OCI-LY7 (cell line): Measurements from ENCODE around the gene KLHDC8A. TPM values are rescaled to one million over a fixed set of nuclear protein-coding genes. Genes with fewer than 3 reads are reported as not detected.

Experiments
- BruUV-seq: library from RNA; stranded (reverse); fragments of 400-500 nt; replicated peaks from 2 replicates; lab custom pipeline; 2021; lab: Mats Ljungman, UMichigan
- CTCF ChIA-PET: fragments of 300-600 bp; sonication (Branson Sonifier 250); formaldehyde crosslinking; loops from one replicate; lab custom pipeline; 2022; ENCODE audit warnings: antibody characterized with exemption; ENCODE audit not compliant: unreplicated experiment; lab: Charles Lee
- POLR2A ChIA-PET: fragments of 300-600 bp; sonication (Branson Sonifier 250); formaldehyde crosslinking; loops from one replicate; lab custom pipeline; 2022; ENCODE audit warnings: antibody characterized with exemption; lab: Charles Lee
- DNase-seq: peaks from one replicate; pipeline ENCODE4 v3.0.0-alpha.2; 2015; ENCODE audit warnings: low spot score
- H2AFZ ChIP-seq: fragments of 200-600 bp; sonication (generic), shearing (Covaris generic); 2 replicates; pipeline ENCODE4 v1.6.1; 2014; ENCODE audit warnings: mild to moderate bottlenecking, antibody characterized with exemption, low read length, moderate library complexity
- H3K27ac ChIP-seq: fragments of 200-600 bp; sonication (generic); 2 replicates; pipeline ENCODE4 v1.5.1; 2014; ENCODE audit warnings: mixed run types, low read depth, mild to moderate bottlenecking, moderate library complexity, low read length, inconsistent platforms; ENCODE audit not compliant: poor library complexity, severe bottlenecking
- H3K36me3 ChIP-seq: fragments of 200-600 bp; sonication (generic); 2 replicates; pipeline ENCODE4 v1.6.1; 2014; ENCODE audit warnings: mild to moderate bottlenecking, antibody characterized with exemption, low read length, moderate library complexity, mixed read lengths; ENCODE audit not compliant: insufficient read depth
- H3K4me1 ChIP-seq: fragments of 200-600 bp; sonication (generic); 2 replicates; pipeline ENCODE4 v1.5.1; 2014; ENCODE audit warnings: mild to moderate bottlenecking, low read length; ENCODE audit not compliant: insufficient read depth, poor library complexity, severe bottlenecking
- H3K4me2 ChIP-seq: fragments of 200-600 bp; sonication (generic); 2 replicates; pipeline ENCODE4 v1.6.1; 2014; ENCODE audit warnings: mild to moderate bottlenecking, low read length
- H3K4me3 ChIP-seq: fragments of 200-600 bp; sonication (generic); 2 replicates; pipeline ENCODE4 v1.5.1; 2014; ENCODE audit warnings: mild to moderate bottlenecking, low read depth, low read length; ENCODE audit not compliant: poor library complexity, severe bottlenecking
- H3K79me2 ChIP-seq: fragments of 200-600 bp; sonication (generic); 2 replicates; pipeline ENCODE4 v1.6.1; 2016; ENCODE audit warnings: low read depth, mild to moderate bottlenecking, low read length, moderate library complexity, mixed read lengths; ENCODE audit not compliant: insufficient read depth
- H3K9me2 ChIP-seq: fragments of 200-600 bp; sonication (generic); 2 replicates; pipeline ENCODE4 v1.6.1; 2016; ENCODE audit warnings: mild to moderate bottlenecking, low read length, mixed read lengths; ENCODE audit not compliant: insufficient read depth
- H3K9me3 ChIP-seq: fragments of 200-600 bp; sonication (generic); 2 replicates; pipeline ENCODE4 v1.6.1; 2014; ENCODE audit warnings: mild to moderate bottlenecking, mixed run types, low read length, mixed read lengths
- H4K20me1 ChIP-seq: fragments of 200-600 bp; sonication (generic); 2 replicates; pipeline ENCODE4 v1.6.1; 2014; ENCODE audit warnings: mild to moderate bottlenecking, antibody characterized with exemption, low read length, moderate library complexity, mixed read lengths; ENCODE audit not compliant: insufficient read depth
- CTCF ChIP-seq: fragments of 200-600 bp; sonication (generic); conservative IDR thresholded peaks from 2 replicates; pipeline ENCODE4 v1.5.1; 2014; ENCODE audit warnings: mild to moderate bottlenecking, antibody characterized with exemption, low read length, moderate library complexity, mixed read lengths
- EZH2phosphoT487 ChIP-seq: fragments of 200-600 bp; sonication (generic); IDR thresholded peaks from 2 replicates; pipeline ENCODE4 v1.6.1; 2018; ENCODE audit warnings: low read depth, borderline replicate concordance, mild to moderate bottlenecking, mixed run types, antibody characterized with exemption, low read length, moderate library complexity, mixed read lengths
- intact Hi-C: fragments of 100-400 bp; cut with micrococcal nuclease; formaldehyde crosslinking; loops from one replicate; pipeline ENCODE4 v1.10.0; 2022; ENCODE audit not compliant: unreplicated experiment
- total RNA-seq, 2 experiments: library from RNA; depleted of rRNA in 1 of 2; stranded (reverse); fragments of >200 nt in 1 of 2; shearing (Covaris generic) in 1 of 2; gene quantifications; 2 replicates each; pipeline ENCODE4 v1.2.3, GENCODE V29; 2014 to 2022

KLHDC8A gene
- total RNA-seq, 2 experiments from 2014 or later = not detected

- TF ChIP-seq EZH2phosphoT487 (no peak), CTCF (no peak)
- POLR2A ChIA-PET = interaction anchor here (0.8 to 8.2 kb wide), 7 partner anchors 8 to 31 kb away, joined by 3 to 162 read pairs (median 6); partner anchors contain the start of gene NUAK2
- BruUV-seq = TSS peak; percentile 81
- Histone ChIP-seq H3K79me2 (no peaks in the 10 kb centered on the region), H3K36me3 (no peaks in the 10 kb centered on the region), H3K9me2 (no peaks in the 10 kb centered on the region), H3K4me1 (peaks cover 85% of the 10 kb centered on the region), H3K4me2 (peak overlapping the region; percentile 72), H3K27ac (peak overlapping the region; percentile 94), H2AFZ (no peak overlapping the region), H4K20me1 (no peaks in the 10 kb centered on the region), H3K9me3 (no peaks in the 10 kb centered on the region), H3K4me3 (peak overlapping the region; percentile 44)
- DNase-seq = peak; percentile 99
- CTCF ChIA-PET = interaction anchor here (0.6 to 2.7 kb wide), 6 partner anchors 12 to 60 kb away, joined by 3 to 21 read pairs (median 5); no protein-coding TSS in a partner anchor
- intact Hi-C loops = loop anchor here (1.0 to 10.0 kb wide), 5 partner anchors 13 to 773 kb away; partner anchors contain the start of genes MDM4 and NUAK2
Measured at GRCh38 chr1:205287767-205288559, 68.8 kb downstream of the KLHDC8A start.

GRCh38 chr1:205287076-205287475 lies 69.6 kb downstream of the KLHDC8A start:
- no peaks in the 10 kb centered on the region for H3K36me3 ChIP-seq
- ChIA-PET POLR2A (interaction anchor here (0.6 to 8.2 kb wide), 8 partner anchors 8 to 1982 kb away, joined by 3 to 162 read pairs (median 4); partner anchors contain the start of gene NUAK2), CTCF (interaction anchor here (1.5 to 2.7 kb wide), 5 partner anchors 11 to 37 kb away, joined by 4 to 21 read pairs (median 6); no protein-coding TSS in a partner anchor)
- H3K4me1 ChIP-seq = peaks cover 93% of the 10 kb centered on the region
- intact Hi-C loops = loop anchor here (5.0 to 10.0 kb wide), 2 partner anchors 770 to 772 kb away; partner anchors contain the start of gene MDM4
- H3K79me2 ChIP-seq = no peaks in the 10 kb centered on the region
- no peak for DNase-seq
- H2AFZ ChIP-seq = peak overlapping the region; percentile 70; the same call in 1 of the 2 replicates
- H3K27ac ChIP-seq = peak overlapping the region; percentile 94
- H4K20me1 ChIP-seq = no peaks in the 10 kb centered on the region
- peak overlapping the region; percentile 72 for H3K4me2 ChIP-seq
- peak overlapping the region; percentile 44 for H3K4me3 ChIP-seq
- no peaks in the 10 kb centered on the region for H3K9me3 ChIP-seq
- BruUV-seq = no TSS peak
- TF ChIP-seq CTCF (no peak), EZH2phosphoT487 (no peak)
- H3K9me2 ChIP-seq = no peaks in the 10 kb centered on the region
